T1000 (cell line): ENCODE data around the gene ECM1.

Experiments used
- DNase-seq: peaks from one replicate; lab custom pipeline; 2025; ENCODE audit warnings: mixed read lengths; lab: John Stamatoyannopoulos, UW

Gene ECM1

DNA sequence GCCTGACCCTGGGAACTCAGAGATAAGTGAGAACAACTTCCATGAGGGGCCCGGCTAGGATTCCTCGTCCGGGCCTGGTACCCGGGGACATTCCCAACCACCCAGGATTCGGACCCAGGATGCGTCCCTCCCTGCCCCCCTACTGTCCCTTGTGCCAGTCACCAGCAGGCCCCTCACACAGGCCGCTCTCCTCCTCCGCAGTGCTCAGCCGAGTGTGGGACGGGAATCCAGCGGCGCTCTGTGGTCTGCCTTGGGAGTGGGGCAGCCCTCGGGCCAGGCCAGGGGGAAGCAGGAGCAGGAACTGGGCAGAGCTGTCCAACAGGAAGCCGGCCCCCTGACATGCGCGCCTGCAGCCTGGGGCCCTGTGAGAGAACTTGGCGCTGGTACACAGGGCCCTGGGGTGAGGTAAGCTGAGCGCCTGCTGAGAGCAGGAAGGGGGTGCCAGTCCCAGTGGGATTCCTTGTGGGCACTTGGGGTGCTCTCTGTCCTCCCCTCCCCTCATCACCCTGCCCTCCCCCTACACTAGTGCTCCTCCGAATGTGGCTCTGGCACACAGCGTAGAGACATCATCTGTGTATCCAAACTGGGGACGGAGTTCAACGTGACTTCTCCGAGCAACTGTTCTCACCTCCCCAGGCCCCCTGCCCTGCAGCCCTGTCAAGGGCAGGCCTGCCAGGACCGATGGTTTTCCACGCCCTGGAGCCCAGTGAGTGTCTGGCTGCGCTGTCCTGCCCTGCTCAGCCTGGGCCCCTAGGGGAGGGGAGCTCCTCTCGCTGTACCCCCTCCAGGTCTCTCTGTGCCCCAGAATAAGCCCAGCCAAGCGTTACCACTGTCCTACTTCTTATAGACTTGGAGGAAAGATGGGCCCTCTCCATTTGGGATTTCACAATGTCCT lies 51.1 kb downstream of the ECM1 start:
- DNase-seq = no peak

DNA sequence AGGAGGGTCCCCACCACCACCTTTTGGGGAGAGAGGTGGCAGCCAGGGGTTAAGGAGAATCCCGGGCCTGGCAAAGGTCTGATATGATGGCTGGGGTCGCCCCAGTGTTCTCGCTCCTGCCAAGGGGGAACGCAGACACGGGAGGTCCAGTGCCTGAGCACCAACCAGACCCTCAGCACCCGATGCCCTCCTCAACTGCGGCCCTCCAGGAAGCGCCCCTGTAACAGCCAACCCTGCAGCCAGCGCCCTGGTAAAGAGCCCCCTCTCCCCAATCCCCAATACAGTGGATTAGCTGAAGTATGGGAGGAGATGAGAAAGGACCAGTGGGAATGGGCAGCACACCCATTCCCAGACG lies 51.7 kb downstream of the ECM1 start:
- DNase-seq = no peak

DNA sequence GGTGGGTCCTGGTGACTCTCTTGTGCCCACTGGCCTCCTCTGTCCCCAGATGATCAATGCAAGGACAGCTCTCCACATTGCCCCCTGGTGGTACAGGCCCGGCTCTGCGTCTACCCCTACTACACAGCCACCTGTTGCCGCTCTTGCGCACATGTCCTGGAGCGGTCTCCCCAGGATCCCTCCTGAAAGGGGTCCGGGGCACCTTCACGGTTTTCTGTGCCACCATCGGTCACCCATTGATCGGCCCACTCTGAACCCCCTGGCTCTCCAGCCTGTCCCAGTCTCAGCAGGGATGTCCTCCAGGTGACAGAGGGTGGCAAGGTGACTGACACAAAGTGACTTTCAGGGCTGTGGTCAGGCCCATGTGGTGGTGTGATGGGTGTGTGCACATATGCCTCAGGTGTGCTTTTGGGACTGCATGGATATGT lies 52.1 kb downstream of the ECM1 start:
- peak; percentile 45 for DNase-seq

DNA sequence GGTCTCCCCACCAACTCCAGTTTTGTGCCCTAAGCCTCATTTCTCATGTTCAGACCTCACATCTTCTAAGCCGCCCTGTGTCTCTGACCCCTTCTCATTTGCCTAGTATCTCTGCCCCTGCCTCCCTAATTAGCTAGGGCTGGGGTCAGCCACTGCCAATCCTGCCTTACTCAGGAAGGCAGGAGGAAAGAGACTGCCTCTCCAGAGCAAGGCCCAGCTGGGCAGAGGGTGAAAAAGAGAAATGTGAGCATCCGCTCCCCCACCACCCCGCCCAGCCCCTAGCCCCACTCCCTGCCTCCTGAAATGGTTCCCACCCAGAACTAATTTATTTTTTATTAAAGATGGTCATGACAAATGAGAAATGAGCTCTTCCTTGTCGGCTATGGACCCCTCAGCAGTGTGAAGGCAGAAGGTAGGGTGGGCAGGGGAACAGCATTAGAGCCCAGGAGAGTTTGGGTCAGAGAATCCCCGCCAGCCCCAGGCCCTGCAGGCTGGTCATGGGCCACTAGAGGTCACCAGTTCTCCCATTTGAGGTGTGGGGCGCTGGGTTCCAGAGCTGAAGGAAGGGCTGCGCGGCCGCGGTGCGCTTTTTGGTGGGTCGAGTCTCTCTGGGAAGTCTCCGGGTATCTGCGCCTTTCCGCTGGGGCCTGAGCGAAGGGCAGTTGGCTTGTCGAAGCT lies 52.8 kb downstream of the ECM1 start:
- no peak for DNase-seq

DNA sequence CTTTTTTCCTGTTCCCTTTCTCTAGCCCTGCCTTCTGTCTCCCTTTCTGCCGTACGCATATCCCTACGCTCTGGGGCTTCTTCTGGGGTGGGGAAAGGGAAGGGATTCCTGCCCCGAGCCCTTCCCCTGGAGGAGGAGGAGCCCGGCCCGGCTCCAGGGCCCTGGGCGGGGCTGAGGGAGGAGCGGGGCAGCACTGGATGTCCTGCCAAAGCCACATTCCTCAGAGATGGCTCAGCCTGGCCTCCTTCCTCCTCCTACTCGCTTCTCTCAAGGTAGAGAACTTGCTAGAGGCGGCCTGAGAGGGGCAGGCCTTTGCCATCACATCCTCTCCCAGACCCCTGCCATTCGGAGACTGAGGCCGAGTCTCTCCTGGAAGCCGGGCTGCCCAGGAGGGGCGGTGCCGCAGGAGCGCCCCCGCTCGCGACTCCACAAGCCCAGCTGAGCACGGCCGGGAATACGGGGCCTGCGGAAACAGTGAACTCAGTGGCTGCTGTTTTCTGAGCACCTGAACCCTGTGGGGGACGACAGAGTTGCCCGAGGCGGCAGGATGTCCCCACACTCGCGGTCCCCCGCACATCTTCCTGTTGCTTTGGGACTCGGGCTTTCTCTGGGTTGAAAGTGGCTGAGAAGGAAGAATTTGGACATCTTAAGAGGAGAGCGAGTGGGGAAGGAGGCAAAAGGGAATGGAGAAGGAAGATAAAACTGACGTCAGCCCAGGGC lies 53.5 kb downstream of the ECM1 start:
- DNase-seq = peak; percentile 94

DNA sequence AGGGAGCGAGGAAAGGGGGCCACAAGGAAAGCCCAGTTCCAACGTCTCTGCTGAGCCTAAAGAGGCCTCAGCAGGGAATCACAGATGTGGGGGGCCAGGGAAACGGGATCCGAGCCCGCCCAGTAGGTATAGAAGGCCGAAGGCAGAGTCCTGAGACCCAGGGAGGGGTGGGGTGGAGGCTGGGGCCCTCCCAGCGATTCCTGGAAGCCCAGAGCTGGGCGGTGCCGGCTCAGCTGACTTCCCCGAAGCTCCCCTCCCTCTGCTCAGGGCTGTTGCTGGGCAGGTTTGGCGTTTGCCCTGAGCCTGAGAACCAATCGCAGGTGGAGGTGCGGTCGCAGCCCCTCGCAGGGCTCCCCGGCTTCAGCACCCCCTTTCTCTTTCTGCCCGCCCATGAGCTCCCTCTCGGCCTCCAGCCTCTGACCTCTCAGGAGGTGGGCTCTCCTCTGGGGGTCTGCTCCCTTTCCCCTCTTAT lies 54.1 kb downstream of the ECM1 start:
- DNase-seq = peak; percentile 70

DNA sequence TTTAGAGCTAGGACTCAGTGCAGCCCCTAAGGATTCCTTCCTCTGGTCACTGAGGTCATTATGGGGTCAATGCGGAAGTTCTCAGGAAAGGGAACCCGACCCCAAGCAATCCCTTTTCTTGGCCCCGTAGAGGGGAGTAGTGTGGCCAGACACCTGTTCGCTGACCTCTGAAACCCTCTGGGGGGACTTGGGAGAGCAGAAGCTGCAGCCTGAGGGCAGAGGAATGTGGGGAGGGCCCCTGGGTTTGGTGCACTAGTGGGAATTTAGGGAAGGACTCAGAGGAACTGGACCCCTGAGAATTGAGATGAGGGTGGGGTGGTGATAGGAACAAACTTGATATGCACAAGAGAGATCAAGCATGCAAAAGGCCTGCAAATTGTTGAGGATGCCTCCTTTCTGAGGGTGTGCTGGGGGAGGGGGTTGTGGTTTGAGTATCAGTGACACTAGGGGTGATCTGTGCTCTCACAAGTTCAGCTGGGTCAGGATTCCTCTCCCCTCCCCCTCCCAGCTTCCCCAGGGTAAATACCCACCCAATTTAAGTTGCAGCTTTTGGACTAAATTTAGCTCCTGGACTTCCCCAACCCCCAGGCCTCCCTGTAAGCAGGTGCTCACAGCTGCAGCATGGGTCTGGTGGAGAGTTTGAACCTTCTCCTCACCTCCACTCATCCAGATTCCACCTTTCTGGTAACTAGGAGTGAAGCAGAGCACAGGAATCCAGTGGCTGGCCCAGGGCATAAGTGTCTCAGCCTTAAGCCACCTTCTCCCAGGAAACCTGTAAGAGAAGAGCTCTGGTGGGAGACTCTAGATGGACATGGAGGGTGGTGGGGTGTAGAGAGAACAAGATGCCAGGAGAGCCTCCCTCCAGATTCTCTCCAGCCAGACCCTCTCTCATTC lies 54.8 kb downstream of the ECM1 start:
- DNase-seq = no peak
